GM18868 (cell line): ENCODE data around the gene RHOBTB3.
A peak's percentile ranks its signal among the peaks of the same experiment; 100 is the strongest.
"Not testable (repeated sequence)": the region's sequence is repeated elsewhere in the genome, so short reads cannot be mapped to it uniquely, and the experiment has no call there.

Experiments used
- ATAC-seq: cut with Tn5 transposase; IDR thresholded peaks from one replicate; pipeline ENCODE4 v1.9.1; 2021; ENCODE audit warnings: mild to moderate bottlenecking, moderate library complexity; ENCODE audit not compliant: unreplicated experiment

Gene RHOBTB3, protein sequence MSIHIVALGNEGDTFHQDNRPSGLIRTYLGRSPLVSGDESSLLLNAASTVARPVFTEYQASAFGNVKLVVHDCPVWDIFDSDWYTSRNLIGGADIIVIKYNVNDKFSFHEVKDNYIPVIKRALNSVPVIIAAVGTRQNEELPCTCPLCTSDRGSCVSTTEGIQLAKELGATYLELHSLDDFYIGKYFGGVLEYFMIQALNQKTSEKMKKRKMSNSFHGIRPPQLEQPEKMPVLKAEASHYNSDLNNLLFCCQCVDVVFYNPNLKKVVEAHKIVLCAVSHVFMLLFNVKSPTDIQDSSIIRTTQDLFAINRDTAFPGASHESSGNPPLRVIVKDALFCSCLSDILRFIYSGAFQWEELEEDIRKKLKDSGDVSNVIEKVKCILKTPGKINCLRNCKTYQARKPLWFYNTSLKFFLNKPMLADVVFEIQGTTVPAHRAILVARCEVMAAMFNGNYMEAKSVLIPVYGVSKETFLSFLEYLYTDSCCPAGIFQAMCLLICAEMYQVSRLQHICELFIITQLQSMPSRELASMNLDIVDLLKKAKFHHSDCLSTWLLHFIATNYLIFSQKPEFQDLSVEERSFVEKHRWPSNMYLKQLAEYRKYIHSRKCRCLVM

DNA sequence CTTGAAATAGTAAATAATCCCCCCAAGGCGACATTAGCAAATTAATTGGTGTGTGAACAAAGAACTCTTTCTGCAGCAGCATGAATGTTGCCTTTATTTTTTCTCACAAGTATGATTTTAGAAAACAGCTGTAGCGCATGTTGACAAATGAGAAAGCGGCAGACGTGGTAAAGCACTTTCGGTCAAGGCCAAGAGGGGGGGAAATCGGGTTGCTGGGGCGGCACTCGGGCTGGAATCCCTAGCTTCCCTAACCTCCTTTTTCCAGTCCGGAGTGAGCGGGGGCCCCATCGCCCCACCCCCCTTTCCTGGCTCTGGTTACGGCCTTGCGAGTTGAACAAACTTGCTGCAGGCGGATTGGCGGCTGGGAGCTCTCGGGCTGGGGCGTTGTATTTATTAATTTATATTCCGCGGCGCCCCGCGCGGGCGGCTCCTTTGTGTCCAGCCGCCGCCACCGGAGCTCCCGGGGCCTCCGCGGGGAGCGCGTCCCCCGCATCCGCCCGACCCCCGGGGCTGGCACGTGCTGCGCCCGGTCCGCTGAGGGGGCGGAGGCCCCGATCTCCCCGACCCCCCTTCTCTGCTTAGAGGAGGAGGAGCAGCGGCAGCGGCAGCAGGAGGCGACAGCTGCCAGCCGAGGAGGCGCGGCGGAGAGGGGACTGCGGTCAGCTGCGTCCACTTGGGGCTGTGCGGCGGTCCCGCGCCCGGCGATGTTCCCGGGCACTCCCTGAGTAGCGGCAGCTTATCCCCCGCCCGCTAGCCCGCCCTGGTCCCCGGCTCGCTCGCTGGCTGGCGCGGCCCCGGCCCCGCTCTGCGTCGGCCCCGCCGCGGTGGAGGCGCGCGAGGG lies at the start of gene RHOBTB3:
Gene RHOBTB3, plus strand, starts transcription at position 607 of the 841 bp plus-strand sequence. CDS start 347 bp downstream, outside the sequence.
- ATAC-seq, result peak; percentile 43

DNA sequence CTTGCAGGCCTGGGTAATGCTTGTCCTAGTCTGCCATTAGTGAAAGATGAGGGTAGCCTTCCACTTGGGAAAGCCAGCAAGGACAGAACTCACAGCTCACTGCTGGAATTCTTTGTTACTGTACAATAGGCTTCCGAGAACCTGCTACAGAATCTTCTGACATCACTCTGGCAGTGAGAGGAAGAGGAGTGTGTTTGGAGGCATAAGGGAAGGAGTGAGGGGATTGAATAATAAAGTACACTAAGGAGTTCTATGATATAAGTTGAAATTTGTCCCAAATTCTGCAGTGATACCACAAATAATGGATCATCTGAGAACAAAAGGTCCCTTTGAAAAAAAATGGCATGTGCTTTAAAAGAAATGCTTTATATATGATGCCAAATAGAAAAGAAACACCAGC lies 48.2 kb upstream of the RHOBTB3 start, which contains the start of gene SPATA9:
Gene SPATA9, minus strand, starts transcription at position 101 of the 400 bp plus-strand sequence. CDS start 137 bp downstream, outside the sequence.
- no peak for ATAC-seq

DNA sequence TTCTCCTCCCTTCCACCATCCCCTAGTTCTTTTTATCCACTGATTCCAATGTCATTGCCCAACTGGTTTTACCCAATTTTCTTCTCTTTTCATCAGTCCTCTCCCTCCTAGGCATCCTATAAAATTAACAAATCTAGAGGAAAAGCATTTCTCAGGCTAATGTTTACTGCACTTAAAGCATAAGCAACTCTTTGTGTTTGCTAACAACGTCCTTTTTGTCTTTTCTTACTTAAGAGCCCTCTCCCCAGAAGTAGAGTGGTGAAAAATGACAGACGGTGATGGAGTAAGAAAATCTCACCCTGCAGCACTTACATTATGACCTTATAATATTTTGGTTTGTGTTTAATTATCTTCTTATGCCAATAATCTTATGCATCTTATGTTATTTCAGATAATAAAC lies 46.8 kb upstream of the RHOBTB3 start:
- ATAC-seq, result no peak

DNA sequence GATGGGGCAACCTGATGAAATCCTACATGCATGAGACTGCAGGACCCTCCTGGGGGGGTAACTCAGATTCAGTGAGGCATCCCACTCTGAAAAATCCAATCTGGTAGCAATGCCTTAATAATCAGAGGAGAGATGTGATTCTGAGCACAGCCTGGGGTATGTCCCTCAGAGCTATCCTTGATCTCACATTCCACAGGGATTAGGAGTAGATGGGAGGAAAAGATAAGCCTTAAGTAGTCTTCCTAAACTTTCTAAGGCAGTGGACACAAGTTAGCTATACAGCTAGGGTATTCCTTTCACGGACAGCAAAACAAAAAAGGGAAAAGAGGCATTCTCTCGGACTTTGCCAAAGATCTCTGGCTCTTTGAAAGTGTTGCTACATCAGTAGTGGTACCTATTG lies 44.5 kb upstream of the RHOBTB3 start:
- ATAC-seq, result no peak

DNA sequence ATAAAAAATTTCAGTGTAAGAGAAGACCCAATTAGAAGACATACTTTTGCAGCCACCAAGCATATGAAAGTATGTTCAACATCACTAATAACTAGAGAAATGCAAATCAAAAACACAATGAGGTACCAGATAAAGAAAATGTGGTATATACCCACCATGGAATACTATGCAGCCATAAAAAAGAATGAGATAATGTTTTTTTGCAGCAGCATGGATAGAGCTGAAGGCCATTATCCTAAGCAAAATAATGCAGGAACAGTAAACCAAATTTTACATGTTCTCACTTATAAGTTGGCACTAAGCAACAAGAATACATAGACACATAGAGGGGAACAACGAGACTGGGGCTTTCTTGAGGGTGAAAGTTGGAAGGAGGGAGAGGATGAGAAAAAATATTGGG lies 41.5 kb upstream of the RHOBTB3 start:
- ATAC-seq, result no peak

DNA sequence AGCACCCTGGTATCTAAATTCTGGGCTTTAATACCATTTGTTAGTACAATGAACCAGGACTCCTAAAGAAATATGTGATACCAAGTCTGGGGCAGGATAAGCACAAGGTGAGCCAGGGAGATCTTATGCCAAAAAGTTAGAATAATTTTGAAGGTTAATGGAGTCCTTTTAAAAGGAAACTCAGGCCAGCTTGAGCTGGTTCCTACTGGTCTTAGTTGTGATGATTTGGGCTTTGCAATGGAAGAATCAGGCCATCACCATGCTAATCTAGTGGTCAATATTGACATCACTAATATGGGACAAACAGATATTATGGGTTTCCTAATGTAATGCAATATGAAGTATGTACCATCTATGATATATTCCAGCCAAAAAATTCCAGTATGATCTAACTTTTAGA lies 40.8 kb upstream of the RHOBTB3 start:
- ATAC-seq, result no peak

DNA sequence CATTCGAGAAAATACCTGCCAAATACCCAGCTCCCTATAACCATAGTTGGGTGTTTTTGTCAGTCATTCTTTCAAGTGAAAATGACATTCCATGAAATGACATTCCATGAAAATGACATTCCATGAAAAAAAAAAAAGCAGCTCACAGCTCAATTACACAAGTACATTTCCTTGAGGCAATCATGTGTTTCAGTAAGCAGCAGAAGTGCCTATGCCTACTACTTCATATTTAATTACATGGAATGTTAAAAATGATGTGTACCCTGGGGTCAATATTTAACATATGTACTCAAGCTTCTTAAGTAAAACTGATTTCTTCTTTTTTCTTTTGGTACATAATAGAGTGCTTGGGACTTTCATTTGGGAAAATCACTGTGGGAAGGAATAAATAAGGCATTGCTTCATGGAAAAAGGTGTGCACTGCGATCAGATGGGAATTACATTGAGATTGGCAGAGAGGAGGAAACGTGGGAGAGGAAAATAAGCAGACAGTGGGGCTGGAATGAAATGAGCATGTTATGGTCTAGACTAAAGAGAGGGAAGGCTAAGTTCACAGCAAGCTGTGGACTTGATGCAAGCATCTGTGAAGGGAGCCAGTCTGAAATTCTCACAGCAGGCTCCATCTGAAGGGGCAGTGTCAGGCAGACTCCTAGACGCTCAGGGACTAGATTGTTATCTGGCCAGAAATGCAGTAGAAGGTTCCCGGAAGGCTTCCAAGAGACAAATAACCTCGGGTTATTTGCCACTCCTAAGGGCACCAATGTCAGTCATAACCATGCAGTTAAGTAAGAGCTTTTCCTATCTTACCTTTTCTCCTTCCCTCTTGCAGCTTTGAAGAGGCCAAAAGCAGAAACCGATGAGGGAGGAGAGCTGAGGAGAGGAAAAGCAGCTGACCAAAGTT lies 33.1 kb upstream of the RHOBTB3 start:
- ATAC-seq, result no peak

DNA sequence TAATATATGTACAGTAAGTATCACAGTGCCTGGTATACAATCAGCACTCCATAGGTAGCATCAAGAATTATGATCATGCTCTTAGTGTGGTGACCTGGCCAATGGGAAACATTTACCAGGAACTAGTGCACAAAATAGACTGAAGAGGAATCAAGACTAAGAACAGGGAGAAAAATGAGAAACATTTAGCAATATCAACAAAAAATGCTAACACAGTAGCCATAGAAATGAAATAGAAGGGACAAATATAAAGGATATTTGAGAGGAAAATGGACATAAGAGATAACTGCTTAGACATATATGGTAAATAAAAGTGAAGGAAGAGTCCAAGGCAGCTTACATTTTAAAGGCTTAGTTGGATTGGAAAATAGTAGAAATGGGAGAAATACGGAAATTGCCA lies 31.8 kb upstream of the RHOBTB3 start:
- ATAC-seq, result no peak

DNA sequence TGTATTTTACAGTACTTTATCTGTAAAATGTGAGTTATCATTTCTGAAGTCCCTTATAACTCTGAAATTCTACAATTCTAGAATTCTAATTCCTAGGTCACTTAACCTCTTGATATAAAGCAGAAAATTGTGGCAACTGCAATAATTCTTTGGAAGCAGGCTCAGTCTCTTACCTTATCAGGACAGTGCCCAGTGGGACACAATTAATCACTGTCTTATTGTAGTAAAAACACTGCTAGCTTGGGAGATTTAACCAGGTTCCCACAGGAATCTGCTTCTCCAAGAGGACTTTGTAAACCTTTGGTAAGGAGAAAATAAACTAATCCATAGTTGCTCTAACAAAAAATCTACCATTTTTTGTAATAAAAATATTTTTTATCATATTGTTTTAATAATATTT lies 30.1 kb upstream of the RHOBTB3 start:
- ATAC-seq, result no peak

DNA sequence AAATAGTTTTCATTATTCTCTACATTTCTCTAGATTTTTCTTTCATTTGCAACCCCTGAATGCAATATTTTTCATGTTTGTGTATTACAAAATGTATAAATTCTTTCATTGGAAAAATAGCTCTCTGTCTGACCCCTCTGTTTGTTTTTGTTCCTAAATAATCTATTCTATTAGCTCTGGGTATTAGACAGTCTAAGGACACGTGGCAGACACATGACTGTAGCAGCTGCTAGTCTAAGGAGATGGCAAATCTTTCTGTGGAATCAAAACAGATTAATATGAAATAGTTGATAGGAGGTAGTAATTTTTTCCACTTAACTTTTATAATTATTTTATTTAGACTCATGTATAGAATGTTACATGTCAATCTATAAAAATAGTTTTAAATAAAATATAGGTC lies 27.0 kb upstream of the RHOBTB3 start:
- no peak for ATAC-seq

DNA sequence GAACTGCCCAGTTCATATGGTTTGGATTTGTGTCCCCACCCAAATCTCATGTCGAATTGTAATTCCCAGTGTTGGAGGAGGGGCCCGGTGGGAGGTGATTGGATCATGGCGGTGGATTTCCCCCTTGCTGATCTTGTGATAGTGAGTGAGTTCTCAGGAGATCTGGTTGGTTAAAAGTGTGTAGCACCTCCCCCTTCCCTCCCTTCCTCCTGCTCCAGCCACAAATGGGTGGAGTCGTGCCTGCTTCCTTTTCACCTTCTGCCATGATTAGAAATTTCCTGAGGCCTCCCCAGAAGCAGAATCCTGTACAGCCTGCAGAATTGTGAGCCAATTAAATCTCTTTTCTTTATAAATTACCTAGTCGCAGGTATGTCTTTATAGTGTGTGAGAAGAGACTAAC lies 24.9 kb upstream of the RHOBTB3 start:
- not testable (repeated sequence) for ATAC-seq

DNA sequence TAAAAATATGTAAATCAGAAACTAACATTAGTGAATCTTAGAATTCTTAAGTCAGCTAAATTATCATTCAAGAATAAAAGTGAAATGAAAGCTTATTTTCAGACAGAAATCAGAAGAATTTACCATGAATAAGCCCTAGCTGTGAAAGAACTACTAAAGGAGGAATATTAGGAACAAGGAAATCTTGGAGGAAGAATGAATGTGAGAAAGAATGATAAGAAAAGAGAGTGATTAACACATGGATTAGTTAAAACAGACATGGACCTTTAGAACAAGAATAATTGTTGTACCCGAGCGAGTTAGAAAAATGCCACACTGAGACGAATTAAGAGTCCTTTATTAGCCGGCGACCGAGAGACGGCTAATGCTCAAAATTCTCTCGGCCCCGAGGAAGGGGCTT lies 24.1 kb upstream of the RHOBTB3 start:
- ATAC-seq, result no peak

DNA sequence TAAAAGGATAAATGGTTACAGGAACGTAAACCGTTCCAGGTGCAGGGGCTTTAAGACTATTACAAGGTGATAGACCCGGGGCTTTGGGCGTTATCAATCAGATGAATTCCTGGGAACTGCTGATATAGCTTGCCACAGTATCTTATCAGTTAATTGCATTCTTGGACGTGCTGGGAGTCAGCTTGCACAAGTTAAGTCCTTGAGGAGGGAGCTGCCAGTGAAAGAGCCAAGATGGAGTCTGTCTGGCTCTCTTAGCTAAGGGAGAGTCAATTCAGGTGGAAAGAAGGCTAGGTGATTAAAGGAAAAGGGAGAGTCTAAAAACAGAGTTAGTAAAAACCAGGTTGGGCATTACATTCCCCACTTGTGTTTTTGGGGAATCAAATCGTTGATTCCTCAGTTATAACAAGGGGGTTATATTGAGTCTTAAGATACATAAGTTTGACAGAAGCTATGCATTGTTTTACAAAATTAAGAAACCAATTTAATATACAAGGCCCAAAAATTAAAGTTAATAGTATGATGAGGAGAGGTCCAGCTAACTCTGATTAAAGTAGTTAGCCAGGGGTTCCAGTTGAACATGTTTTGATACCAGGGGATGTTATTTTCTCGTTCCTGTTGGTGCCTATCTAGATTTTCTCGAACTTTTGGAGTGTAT lies 23.5 kb upstream of the RHOBTB3 start:
- not testable (repeated sequence) for ATAC-seq

DNA sequence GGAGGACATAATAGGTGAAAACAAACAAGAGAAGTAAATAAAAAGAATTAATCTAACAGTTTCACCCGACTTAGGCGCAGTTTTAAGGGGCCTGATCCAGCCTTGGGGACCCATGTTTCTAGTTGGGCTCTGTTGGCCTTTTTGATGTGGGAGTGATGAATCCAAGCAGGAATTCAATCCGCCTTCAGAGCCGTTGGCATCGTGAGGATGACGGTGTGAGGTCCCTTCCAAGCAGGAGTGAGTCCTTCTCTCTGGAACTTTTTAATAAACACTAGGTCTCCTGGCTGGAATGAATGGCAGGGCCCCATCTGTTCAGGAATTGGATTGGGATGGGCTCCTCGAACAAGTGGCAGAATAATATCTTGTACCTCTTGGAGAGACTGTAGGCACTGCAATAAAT lies 22.3 kb upstream of the RHOBTB3 start:
- no peak for ATAC-seq

DNA sequence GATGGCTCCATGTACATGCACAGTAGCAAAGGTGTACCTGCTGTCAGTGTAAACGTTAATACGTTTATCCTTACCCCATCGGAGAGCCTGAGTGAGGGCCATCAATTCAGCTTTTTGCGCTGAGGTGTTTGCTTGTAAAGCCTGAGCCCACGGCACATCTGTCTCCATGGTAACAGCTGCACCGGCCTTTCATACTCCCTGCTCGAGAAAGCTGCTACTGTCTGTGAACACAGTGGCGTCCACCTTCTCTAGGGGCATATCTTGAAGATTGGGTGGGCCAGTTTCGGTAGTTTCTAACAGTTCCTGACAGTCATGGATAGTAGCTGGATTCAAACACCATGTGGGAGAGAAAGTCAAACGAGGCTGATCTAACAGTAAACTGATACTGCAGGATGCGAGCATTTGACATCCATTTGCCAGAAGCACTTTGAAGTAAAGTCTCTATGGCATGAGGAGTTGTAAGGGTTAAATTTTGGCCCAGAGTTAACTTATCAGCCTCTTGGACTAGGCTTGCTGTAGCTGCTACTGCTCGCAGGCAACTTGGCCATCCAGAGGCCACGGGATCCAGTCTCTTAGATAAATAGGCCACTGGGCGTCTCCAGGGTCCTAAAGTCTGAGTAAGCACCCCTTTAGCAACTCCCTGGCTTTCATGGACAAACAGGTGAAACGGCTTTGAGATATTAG lies 21.0 kb upstream of the RHOBTB3 start:
- ATAC-seq, result no peak

DNA sequence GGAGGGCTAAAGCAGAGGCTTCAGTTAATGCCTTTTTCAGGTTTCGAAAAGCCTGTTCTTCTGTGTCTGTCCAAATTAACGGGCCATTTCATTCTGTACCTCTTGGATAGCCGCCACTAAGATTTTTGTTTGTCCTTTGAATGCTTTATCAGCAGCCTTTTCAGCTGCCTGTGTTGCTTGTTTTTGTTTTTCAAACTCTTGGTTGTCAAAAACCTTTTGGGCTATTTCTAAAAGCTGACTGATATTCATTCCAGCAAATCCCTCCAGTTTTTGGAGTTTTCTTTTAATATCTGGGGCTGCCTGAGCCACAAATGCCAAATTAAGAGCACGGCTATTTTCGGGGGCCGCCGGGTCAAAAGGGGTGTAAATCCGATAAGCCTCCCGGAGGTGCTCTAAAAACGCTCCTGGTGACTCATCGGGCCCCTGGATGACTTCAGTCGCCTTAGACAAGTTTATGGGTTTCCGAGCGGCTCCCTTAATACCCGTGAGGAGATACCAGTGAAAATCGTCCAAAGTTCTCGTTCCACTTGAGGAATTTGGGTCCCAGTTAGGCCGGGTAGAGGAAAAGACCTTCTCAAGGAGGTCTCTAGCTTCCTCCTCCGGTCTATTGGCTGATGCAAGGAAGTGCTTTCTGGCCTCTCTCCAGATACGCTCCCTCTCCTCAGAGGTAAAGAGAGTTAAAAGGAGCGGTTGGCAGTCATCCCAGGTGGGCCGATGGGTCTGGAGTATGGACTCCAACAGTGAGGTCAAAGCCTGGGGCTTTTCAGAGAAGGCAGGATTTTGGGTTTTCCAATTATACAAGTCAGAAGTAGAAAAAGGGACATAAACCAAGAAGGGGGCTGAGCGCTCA lies 20.3 kb upstream of the RHOBTB3 start:
- ATAC-seq, result not testable (repeated sequence)

DNA sequence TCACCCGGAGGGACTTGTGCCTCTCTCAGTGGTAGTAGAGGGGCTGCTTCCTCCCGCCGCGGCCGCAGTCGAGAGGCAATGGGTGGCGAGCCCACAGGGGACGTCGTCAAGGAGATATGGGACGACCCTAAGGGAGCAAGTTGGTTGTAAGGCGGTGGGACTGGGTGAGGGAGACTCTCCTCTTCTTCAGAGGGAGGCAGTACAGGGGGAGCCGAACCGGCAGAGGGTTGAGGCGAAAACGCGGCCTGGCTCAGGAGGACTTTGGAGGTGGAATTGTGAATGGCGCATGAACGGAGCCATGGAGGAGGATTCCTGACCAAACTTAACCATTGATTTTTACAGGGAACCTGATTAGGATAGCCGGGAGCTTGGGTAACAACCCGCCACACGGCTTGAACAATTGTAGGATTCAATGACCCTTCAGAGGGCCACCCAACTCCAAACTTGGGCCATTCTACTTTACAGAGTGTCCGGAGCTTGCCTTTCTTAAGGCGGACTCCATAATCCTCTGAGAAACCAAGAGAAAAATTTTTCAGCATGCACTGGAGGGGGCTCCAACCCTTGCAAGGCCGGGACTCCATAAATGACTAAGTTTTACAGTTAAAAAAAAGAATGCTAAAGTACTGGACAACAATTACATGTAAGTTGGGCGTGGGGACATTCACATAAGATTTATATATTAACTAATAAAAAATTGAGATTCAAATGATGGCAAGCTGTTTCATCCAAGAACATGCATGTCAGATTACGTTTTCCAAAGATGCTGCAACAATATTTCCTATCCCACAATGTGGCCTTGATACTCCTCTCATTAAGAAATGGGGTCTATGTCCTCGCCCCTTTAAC lies 19.4 kb upstream of the RHOBTB3 start:
- no peak for ATAC-seq
